HG02884 (cell line): ENCODE results near the gene RBFOX2.

Experiments used
- ATAC-seq: cut with Tn5 transposase; IDR thresholded peaks from one replicate; pipeline ENCODE4 v1.9.1; 2021; ENCODE audit warnings: mild to moderate bottlenecking, moderate library complexity; ENCODE audit not compliant: unreplicated experiment

Gene RBFOX2

GRCh38 chr22:35947794-35948425, 80.7 kb downstream of the RBFOX2 start:
- ATAC-seq, result no peak

GRCh38 chr22:35944458-35944857, 84.2 kb downstream of the RBFOX2 start:
- no peak for ATAC-seq

DNA sequence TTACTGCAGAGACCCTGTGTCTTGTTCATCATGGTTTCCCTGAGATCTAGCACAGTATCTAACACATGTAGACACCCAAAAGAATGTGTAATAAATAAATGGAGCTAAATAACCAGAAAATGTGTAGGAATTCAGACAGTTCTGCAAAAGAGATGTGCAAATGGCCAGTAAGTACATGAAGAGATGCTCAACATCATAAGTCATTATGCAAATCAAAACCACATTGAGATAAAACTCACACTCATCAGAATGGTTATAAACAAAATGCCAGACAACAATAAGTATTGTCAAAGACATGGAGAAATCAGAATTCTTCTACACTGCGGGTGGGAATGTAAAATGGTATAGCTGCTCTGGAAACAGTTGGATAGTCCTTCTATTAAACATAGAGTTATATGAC, 88.5 kb downstream of the RBFOX2 start:
- ATAC-seq, result no peak

DNA sequence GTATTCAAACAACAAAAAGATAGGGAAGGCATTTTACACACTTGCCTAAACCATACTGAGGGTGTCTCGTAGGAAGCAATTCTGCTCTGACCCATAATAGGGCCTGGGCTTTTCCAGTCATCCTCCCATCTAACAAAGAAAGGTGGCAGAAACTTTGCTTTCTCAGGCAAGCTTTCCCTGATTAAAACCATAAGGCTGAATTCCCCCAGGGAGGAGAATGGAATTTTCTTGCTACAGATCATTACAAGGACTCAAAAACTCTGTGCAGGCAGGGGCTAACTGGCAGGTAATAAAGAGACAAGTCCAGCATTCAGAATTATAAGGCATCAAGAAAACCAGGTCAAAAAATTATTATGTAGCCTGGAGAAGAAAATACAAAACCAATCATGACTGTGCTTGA, 90.4 kb downstream of the RBFOX2 start:
- ATAC-seq, result no peak

DNA sequence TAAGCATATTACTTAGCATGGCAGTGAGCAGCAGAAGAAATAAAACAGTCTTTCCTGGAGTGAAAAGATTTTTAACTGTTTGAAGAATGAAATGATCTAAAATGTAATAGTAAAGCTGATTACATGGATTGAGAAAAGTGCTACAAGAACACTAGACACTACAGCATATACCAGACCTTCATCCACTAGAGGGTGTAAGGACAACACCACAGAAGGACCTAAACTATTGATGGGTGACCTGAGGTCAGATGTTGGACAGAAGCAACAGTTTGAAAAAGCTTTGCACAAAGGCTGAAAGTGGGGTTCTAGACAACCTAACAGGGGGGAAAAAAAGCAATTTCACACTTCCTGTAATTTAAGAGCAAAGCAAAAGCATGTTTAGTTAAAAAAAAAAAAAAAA, 97.7 kb downstream of the RBFOX2 start:
- ATAC-seq, result no peak

DNA sequence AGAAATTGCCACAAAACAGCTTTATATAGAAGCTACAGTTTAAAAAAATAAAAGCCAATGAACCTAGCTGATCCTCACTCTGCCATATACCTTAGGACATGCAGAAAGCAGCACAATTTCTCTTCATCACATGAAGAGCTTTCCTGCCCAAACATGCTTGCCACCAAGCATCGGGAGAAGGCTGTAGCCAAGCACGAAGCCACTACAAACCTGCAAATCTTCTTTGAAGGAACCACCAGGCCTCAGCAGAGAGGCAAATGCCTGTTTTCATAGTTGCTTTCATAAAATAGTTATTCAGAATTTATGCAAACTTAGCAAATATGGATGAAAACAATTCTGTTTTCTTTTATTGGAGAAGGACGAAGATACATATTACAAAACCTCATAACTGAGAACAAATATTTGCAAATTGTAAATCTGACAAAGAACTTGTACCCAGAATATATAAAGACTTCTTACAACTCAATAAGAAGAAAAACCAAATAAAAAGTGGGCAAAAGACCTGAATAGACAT, 100.3 kb downstream of the RBFOX2 start:
- ATAC-seq, result no peak

GRCh38 chr22:35923026-35923425, 105.6 kb downstream of the RBFOX2 start:
- no peak for ATAC-seq

GRCh38 chr22:35921777-35922176, 106.8 kb downstream of the RBFOX2 start:
- ATAC-seq, result no peak

GRCh38 chr22:35921044-35921443, 107.6 kb downstream of the RBFOX2 start:
- ATAC-seq, result no peak

DNA sequence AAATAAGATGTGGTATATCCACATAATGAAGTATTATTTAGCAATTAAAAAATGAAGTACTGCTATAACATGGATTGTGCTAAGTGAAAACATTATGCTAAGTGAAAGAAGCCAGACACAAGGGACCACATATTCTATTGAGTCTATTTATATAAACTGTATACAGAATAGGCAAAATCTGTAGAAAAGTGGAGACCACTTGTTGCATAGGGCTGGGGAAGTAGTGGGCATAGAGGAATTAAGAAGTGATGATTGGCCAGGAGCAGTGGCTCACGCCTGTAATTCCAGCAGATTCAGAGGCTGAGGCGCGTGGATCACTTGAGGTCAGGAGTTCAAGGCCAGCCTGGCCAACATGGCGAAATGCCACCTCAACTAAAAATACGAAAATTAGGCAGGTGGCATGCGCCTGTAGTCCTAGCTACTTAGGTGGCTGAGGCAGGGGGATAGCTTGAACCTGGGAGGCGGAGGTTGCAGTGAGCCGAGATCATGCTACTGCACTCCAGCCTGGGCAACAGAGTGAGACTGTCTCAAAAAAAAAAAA, 109.6 kb downstream of the RBFOX2 start:
- ATAC-seq, result no peak

DNA sequence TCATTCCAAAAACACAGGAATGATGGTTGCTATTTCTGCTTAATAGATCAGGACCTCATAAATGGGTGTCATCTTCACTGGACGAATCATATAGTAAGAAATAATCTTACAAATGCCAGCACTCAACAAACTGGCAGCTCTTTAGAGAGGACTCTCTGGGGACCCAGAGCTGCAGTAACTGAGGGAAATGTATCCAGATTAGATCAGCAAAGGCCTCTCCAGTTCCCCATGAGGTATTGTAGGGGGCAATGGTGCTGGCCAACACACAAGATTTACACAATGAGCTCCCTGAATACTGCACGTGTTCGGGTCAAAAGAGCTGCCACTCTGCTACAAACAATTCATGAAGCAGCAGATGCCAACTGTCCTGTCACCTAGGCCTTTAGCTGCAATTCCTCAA, 110.2 kb downstream of the RBFOX2 start:
- no peak for ATAC-seq

- no peak for ATAC-seq
These were observed 111.0 kb downstream of the RBFOX2 start for GRCh38 chr22:35917651-35918050.

DNA sequence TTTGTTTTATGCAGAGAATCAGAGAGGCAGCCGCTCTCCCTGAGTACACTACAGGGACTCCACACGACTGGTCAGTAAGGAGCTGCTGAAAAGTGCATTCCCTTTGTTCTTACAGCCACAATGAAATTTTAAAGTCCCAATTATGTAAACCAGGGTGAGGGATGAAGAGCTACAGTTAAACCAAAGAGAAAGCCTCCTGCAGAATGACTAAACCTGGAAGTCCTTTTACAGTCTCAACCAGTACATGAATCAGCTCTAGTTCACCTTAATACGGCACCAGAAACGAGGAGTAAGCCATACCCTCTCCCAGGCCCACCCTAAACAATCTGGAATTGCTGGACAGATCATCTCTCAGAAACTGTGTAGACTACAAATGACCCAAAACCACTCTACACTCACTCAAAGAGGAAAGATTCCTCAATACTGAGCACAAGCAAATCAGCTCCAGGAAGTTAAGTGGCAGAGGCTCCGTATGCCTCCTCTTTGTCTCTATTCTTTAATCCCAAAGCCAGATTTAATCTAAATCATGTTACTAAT, 113.1 kb downstream of the RBFOX2 start:
- ATAC-seq, result no peak

- ATAC-seq, result no peak
These were observed 113.8 kb downstream of the RBFOX2 start for GRCh38 chr22:35914665-35915476.

- no peak for ATAC-seq
These were observed 114.3 kb downstream of the RBFOX2 start for GRCh38 chr22:35914357-35914664.

- no peak for ATAC-seq
These were observed 114.7 kb downstream of the RBFOX2 start for GRCh38 chr22:35913925-35914324.

- no peak for ATAC-seq
These were observed 116.0 kb downstream of the RBFOX2 start for GRCh38 chr22:35912658-35913057.

GRCh38 chr22:35911877-35912276, 116.7 kb downstream of the RBFOX2 start:
- ATAC-seq, result no peak

- ATAC-seq, result no peak
These were observed 117.7 kb downstream of the RBFOX2 start for GRCh38 chr22:35910926-35911325.

GRCh38 chr22:35910003-35910769, 118.4 kb downstream of the RBFOX2 start:
- no peak for ATAC-seq

GRCh38 chr22:35905894-35906293, 122.7 kb downstream of the RBFOX2 start:
- no peak for ATAC-seq
